K562 (cell line): Measurements from ENCODE around the gene RNF32. TPM values are rescaled to one million over a fixed set of nuclear protein-coding genes. Genes with fewer than 3 reads are reported as not detected.
A peak's percentile ranks its signal among the peaks of the same experiment; 100 is the strongest.

Experiments
- DPF2 ChIP-seq: fragments of 450-650 bp; IDR thresholded peaks from 2 replicates; pipeline ENCODE4 v1.6.1; 2016
- KLF10 ChIP-seq: fragments of 250-450 bp; sonication (Bioruptor Pico); IDR thresholded peaks from 2 replicates; pipeline ENCODE4 v1.6.1; 2021; ENCODE audit warnings: matching md5 sums
- NCOA2 ChIP-seq, 2 experiments: fragments of 450-650 bp; IDR thresholded peaks; 2 replicates each; pipeline ENCODE4 v1.6.1; 2018; ENCODE audit warnings: mild to moderate bottlenecking in 2 of 2, moderate library complexity in 1 of 2; ENCODE audit not compliant: partially characterized antibody in 2 of 2
- NCOR1 ChIP-seq: fragments of 450-650 bp; IDR thresholded peaks from 2 replicates; pipeline ENCODE4 v1.6.1; 2016; ENCODE audit warnings: mild to moderate bottlenecking, moderate library complexity
- NFXL1 ChIP-seq: fragments of 450-650 bp; formaldehyde crosslinking; IDR thresholded peaks from 2 replicates; pipeline ENCODE4 v1.4.0; 2021; ENCODE audit warnings: mild to moderate bottlenecking
- POLR2H ChIP-seq: IDR thresholded peaks from 2 replicates; pipeline ENCODE4 v1.6.1; 2016; ENCODE audit warnings: missing genetic modification characterization, low read depth, mild to moderate bottlenecking, control low read depth, missing compliant biosample characterization, moderate library complexity
- RAD51 ChIP-seq: fragments of 450-650 bp; IDR thresholded peaks from 2 replicates; pipeline ENCODE4 v1.7.1; 2016; ENCODE audit warnings: low read depth, mild to moderate bottlenecking, borderline replicate concordance
- SAFB2 ChIP-seq: fragments of 200-400 bp; formaldehyde crosslinking; IDR thresholded peaks from 2 replicates; pipeline ENCODE4 v1.6.1; 2018; ENCODE audit warnings: borderline replicate concordance, low read length, low read depth, moderate library complexity; ENCODE audit not compliant: severe bottlenecking
- SP2 ChIP-seq: IDR thresholded peaks from 2 replicates; pipeline ENCODE4 v1.6.1; 2011; ENCODE audit warnings: mild to moderate bottlenecking, low read depth, low read length, moderate library complexity; ENCODE audit not compliant: poor library complexity, severe bottlenecking; ENCODE audit errors: extremely low read depth
- SRSF7 ChIP-seq: fragments of 200-400 bp; formaldehyde crosslinking; optimal IDR thresholded peaks from 2 replicates; pipeline ENCODE3; 2017; ENCODE audit warnings: mild to moderate bottlenecking, low read depth, low read length
- XRCC5 ChIP-seq: fragments of 200-400 bp; formaldehyde crosslinking; IDR thresholded peaks from 2 replicates; pipeline ENCODE4 v1.6.1; 2017; ENCODE audit warnings: low read depth, mild to moderate bottlenecking, low read length
- YBX1 ChIP-seq: fragments of 450-650 bp; IDR thresholded peaks from 2 replicates; pipeline ENCODE4 v1.7.1; 2016; ENCODE audit warnings: mild to moderate bottlenecking
- ZNF232 ChIP-seq: sonication (generic); formaldehyde crosslinking; IDR thresholded peaks from 2 replicates; pipeline ENCODE4 v1.8.0; 2022; ENCODE audit warnings: mild to moderate bottlenecking, missing genetic modification reagents
- ZNF311 ChIP-seq: fragments of 250-450 bp; sonication (Bioruptor Pico); IDR thresholded peaks from 2 replicates; pipeline ENCODE4 v1.4.0; 2020; ENCODE audit warnings: mild to moderate bottlenecking, moderate library complexity
- polyA plus RNA-seq, 8 experiments: library from polyadenylated mRNA; depleted of rRNA in 4 of 8; stranded (reverse) in 5 of 8; unstranded in 3 of 8; fragments of >200 nt; fragmentation: Nextera tagmentation in 2 of 8; fragmentation: Illumina TruSeq in 1 of 8; extraction: Ambion mirVana in 2 of 8; extraction: Trizol in 1 of 8; gene quantifications; 2 replicates each; pipeline versions ENCODE4 v1.2.1 to v1.2.3, GENCODE V29; 2011 to 2014; ENCODE audit warnings: inconsistent platforms in 1 of 8, missing spikeins in 1 of 8
- total RNA-seq, 7 experiments: library from RNA; depleted of rRNA in 6 of 7; stranded (reverse); fragments of >200 nt in 6 of 7; fragmentation: Illumina TruSeq in 2 of 7; extraction: Trizol in 2 of 7; gene quantifications; 2 replicates each; pipeline versions ENCODE4 v1.2.1 to v1.2.3, GENCODE V29; 2011 to 2021; ENCODE audit warnings: low replicate concordance in 1 of 7
- TF ChIP-seq, protein P1 (sequence below): conservative IDR thresholded peaks from 2 replicates; pipeline ENCODE4 v1.6.1; 2011; ENCODE audit warnings: low read depth, mild to moderate bottlenecking, low read length; ENCODE audit not compliant: control insufficient read depth
- TF ChIP-seq, protein P2 (sequence below): sonication (generic); formaldehyde crosslinking; IDR thresholded peaks from 2 replicates; pipeline ENCODE4 v1.8.0; 2022; ENCODE audit warnings: mild to moderate bottlenecking, missing genetic modification reagents
- TF ChIP-seq, protein P3 (sequence below): sonication (generic); formaldehyde crosslinking; IDR thresholded peaks from 2 replicates; pipeline ENCODE4 v1.9.0; 2022; ENCODE audit warnings: mild to moderate bottlenecking, missing genetic modification reagents
- TF ChIP-seq, protein P4 (sequence below), 2 experiments: IDR thresholded peaks; 2 replicates each; pipeline ENCODE4 v1.6.1; 2011; ENCODE audit warnings: borderline replicate concordance in 1 of 2, control low read depth in 1 of 2, low read depth in 1 of 2, low read length in 1 of 2, mild to moderate bottlenecking in 1 of 2, mixed read lengths in 1 of 2, moderate library complexity in 1 of 2; ENCODE audit not compliant: insufficient read depth in 1 of 2, insufficient read length in 1 of 2, poor library complexity in 1 of 2, severe bottlenecking in 1 of 2; ENCODE audit errors: extremely low read depth in 1 of 2
- TF ChIP-seq, protein P5 (sequence below): fragments of 450-650 bp; formaldehyde crosslinking; IDR thresholded peaks from 2 replicates; pipeline ENCODE4 v1.4.0; 2022; ENCODE audit warnings: missing genetic modification characterization
- TF ChIP-seq, protein P6 (sequence below): sonication (generic); formaldehyde crosslinking; IDR thresholded peaks from 2 replicates; pipeline ENCODE4 v1.8.0; 2023; ENCODE audit warnings: mild to moderate bottlenecking, missing genetic modification reagents

RNF32 gene
- total and polyA plus RNA-seq, 9 of the 15 experiments (the other 6 are each of a cell fraction or from before 2014, with no cell fraction given), result 2.6 to 7.0 (median 4.6) TPM

DNA sequence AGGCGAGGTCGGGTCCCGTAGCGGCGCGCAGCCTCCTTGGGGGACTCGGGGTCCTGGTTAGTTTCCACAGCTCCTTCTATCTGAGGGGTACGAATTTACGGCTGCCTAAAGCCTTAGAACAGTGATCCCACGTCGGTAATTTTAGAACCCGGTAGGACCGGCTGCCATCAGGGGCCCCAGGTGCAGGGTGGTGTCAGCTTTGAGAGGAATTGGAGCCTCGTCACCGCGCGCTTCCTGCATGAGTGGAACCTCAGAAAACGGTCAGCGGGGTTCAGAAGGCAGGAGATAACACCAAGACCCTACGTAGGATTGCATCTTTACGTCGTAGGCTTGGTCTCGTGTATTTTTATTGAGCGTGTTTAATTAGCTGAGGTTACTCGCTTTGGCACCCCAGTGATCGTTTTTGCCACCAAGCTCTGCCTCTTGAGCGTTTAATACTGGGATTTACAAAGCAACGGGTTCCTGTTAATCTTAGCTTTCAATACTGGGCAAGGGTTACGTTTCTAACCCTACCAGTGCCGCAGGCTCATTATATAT lies 443 bp downstream of the RNF32 start (continued):
- TF ChIP-seq, protein P1, sequence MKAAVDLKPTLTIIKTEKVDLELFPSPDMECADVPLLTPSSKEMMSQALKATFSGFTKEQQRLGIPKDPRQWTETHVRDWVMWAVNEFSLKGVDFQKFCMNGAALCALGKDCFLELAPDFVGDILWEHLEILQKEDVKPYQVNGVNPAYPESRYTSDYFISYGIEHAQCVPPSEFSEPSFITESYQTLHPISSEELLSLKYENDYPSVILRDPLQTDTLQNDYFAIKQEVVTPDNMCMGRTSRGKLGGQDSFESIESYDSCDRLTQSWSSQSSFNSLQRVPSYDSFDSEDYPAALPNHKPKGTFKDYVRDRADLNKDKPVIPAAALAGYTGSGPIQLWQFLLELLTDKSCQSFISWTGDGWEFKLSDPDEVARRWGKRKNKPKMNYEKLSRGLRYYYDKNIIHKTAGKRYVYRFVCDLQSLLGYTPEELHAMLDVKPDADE, result 0 out of 2 replicates have a peak, but pooled peaks have one; percentile 38
- TF ChIP-seq, protein P2, sequence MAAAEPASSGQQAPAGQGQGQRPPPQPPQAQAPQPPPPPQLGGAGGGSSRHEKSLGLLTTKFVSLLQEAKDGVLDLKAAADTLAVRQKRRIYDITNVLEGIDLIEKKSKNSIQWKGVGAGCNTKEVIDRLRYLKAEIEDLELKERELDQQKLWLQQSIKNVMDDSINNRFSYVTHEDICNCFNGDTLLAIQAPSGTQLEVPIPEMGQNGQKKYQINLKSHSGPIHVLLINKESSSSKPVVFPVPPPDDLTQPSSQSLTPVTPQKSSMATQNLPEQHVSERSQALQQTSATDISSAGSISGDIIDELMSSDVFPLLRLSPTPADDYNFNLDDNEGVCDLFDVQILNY (CRISPR knock-in tag), result no peak
- TF ChIP-seq, protein P3, sequence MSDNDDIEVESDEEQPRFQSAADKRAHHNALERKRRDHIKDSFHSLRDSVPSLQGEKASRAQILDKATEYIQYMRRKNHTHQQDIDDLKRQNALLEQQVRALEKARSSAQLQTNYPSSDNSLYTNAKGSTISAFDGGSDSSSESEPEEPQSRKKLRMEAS (CRISPR knock-in tag), result no peak
- TF ChIP-seq KLF10 (CRISPR knock-in tag) (no peak), POLR2H (peak; percentile 85), SRSF7 (no peak), XRCC5 (no peak), NCOA2 (IDR thresholded peaks at IDR 0.05; ENCODE audit: partially characterized antibody in 2 of 2) (no peak), SP2 (no peak), NCOR1 (no peak), NFXL1 (CRISPR knock-in tag) (no peak), ZNF311 (no peak), SAFB2 (no peak), RAD51 (no peak; the same call in 1 of the 2 replicates), DPF2 (no peak; the same call in 1 of the 2 replicates), YBX1 (no peak), ZNF232 (CRISPR knock-in tag) (no peak)
- TF ChIP-seq, protein P4, sequence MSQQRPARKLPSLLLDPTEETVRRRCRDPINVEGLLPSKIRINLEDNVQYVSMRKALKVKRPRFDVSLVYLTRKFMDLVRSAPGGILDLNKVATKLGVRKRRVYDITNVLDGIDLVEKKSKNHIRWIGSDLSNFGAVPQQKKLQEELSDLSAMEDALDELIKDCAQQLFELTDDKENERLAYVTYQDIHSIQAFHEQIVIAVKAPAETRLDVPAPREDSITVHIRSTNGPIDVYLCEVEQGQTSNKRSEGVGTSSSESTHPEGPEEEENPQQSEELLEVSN (IDR thresholded peaks at IDR 0.05; ENCODE audit: borderline replicate concordance in 1 of 2, extremely low read depth in 1 of 2, insufficient read depth in 1 of 2, insufficient read length in 1 of 2, low read depth in 1 of 2, low read length in 1 of 2, poor library complexity in 1 of 2, severe bottlenecking in 1 of 2), result peak in 1 of 2 experiments; percentile 44
- TF ChIP-seq, protein P5, sequence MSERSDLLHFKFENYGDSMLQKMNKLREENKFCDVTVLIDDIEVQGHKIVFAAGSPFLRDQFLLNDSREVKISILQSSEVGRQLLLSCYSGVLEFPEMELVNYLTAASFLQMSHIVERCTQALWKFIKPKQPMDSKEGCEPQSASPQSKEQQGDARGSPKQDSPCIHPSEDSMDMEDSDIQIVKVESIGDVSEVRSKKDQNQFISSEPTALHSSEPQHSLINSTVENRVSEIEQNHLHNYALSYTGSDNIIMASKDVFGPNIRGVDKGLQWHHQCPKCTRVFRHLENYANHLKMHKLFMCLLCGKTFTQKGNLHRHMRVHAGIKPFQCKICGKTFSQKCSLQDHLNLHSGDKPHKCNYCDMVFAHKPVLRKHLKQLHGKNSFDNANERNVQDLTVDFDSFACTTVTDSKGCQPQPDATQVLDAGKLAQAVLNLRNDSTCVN (CRISPR knock-in tag), result no peak
- TF ChIP-seq, protein P6, sequence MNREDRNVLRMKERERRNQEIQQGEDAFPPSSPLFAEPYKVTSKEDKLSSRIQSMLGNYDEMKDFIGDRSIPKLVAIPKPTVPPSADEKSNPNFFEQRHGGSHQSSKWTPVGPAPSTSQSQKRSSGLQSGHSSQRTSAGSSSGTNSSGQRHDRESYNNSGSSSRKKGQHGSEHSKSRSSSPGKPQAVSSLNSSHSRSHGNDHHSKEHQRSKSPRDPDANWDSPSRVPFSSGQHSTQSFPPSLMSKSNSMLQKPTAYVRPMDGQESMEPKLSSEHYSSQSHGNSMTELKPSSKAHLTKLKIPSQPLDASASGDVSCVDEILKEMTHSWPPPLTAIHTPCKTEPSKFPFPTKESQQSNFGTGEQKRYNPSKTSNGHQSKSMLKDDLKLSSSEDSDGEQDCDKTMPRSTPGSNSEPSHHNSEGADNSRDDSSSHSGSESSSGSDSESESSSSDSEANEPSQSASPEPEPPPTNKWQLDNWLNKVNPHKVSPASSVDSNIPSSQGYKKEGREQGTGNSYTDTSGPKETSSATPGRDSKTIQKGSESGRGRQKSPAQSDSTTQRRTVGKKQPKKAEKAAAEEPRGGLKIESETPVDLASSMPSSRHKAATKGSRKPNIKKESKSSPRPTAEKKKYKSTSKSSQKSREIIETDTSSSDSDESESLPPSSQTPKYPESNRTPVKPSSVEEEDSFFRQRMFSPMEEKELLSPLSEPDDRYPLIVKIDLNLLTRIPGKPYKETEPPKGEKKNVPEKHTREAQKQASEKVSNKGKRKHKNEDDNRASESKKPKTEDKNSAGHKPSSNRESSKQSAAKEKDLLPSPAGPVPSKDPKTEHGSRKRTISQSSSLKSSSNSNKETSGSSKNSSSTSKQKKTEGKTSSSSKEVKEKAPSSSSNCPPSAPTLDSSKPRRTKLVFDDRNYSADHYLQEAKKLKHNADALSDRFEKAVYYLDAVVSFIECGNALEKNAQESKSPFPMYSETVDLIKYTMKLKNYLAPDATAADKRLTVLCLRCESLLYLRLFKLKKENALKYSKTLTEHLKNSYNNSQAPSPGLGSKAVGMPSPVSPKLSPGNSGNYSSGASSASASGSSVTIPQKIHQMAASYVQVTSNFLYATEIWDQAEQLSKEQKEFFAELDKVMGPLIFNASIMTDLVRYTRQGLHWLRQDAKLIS, result no peak
